K562 (cell line): Measurements from ENCODE around the gene DENND2A. TPM values are rescaled to one million over a fixed set of nuclear protein-coding genes. Genes with fewer than 3 reads are reported as not detected.
A peak's percentile ranks its signal among the peaks of the same experiment; 100 is the strongest.

ENCODE experiments used
- ATAC-seq: fragments of 200-7000 bp; cut with Tn5 transposase; 3 replicates; pipeline ENCODE4 v1.9.1; 2020; ENCODE audit warnings: moderate library complexity
- BruUV-seq: library from RNA; stranded (reverse); fragments of 400-500 nt; replicated peaks from 2 replicates; lab custom pipeline; 2021; lab: Mats Ljungman, UMichigan
- CTCF ChIA-PET: fragments of 300-600 bp; formaldehyde crosslinking; extraction: SDS; loops from one replicate; lab custom pipeline; 2021; ENCODE audit warnings: low intra/inter-chr PET ratio; lab: Yijun Ruan, JAX
- POLR2A ChIA-PET: fragments of 300-600, 350-650 bp; sonication (Branson Sonifier 250); formaldehyde crosslinking; extraction: SDS; loops from one replicate; lab custom pipeline; 2021; ENCODE audit warnings: antibody characterized with exemption, inconsistent platforms; lab: Yijun Ruan, JAX
- DNase-seq, 4 experiments: peaks; one replicate each; pipeline versions ENCODE4 v3.0.0 to v3.0.0-alpha.2; 2011 to 2018; ENCODE audit warnings: low spot score in 3 of 4, mixed read lengths in 3 of 4; ENCODE audit errors: extremely low read depth in 1 of 4
- FAIRE-seq: peaks from 2 replicates; lab custom pipeline; 2011; peaks lifted over from hg19 to GRCh38; lab: Jason Lieb, UNC
- H2AFZ ChIP-seq: 2 replicates; pipeline ENCODE4 v1.6.0; 2011; ENCODE audit warnings: low read depth, low read length, control low read depth, inconsistent platforms
- H3K27ac ChIP-seq: fragments of 200-600 bp; 3 replicates; pipeline ENCODE4 v1.8.0; 2011; ENCODE audit warnings: low read depth, mild to moderate bottlenecking, control low read depth, inconsistent platforms, low read length, moderate library complexity, mixed read lengths; ENCODE audit errors: extremely low read depth
- H3K27me3 ChIP-seq, 2 experiments: fragments of 300-600 bp in 1 of 2; 2 replicates in 1 of 2; 3 replicates in 1 of 2; pipeline versions ENCODE4 v1.6.0 to v1.8.0; 2011; ENCODE audit warnings: inconsistent platforms in 2 of 2, low read length in 2 of 2, mild to moderate bottlenecking in 1 of 2, mixed read lengths in 1 of 2, moderate library complexity in 1 of 2; ENCODE audit not compliant: control insufficient read depth in 2 of 2, insufficient read depth in 2 of 2
- H3K36me3 ChIP-seq: fragments of 300-600 bp; 3 replicates; pipeline ENCODE4 v1.8.0; 2011; ENCODE audit warnings: mild to moderate bottlenecking, low read length, inconsistent platforms; ENCODE audit not compliant: control insufficient read depth, insufficient read depth
- H3K4me1 ChIP-seq, 2 experiments: fragments of 200-600 bp in 1 of 2; replicated peaks in 1 of 2; 2 replicates in 1 of 2; 3 replicates in 1 of 2; pipeline versions ENCODE4 v1.5.1 to v1.8.0; 2011; ENCODE audit warnings: inconsistent platforms in 2 of 2, low read length in 2 of 2, mild to moderate bottlenecking in 1 of 2, mixed read lengths in 1 of 2, moderate library complexity in 1 of 2; ENCODE audit not compliant: control insufficient read depth in 2 of 2, insufficient read depth in 2 of 2
- H3K4me2 ChIP-seq: 2 replicates; pipeline ENCODE4 v1.6.1; 2011; ENCODE audit warnings: low read length, control low read depth, inconsistent platforms, mixed read lengths; ENCODE audit not compliant: insufficient read depth
- H3K4me3 ChIP-seq: fragments of 200-600 bp; sonication (generic), shearing (Covaris generic); 2 replicates; pipeline ENCODE4 v1.5.1; 2016; ENCODE audit warnings: control low read depth, inconsistent platforms
- H3K79me2 ChIP-seq: fragments of 200-600 bp; 3 replicates; pipeline ENCODE4 v1.8.0; 2011; ENCODE audit warnings: low read length, inconsistent platforms; ENCODE audit not compliant: control insufficient read depth, insufficient read depth
- H3K9ac ChIP-seq, 2 experiments: 2 replicates each; pipeline versions ENCODE4 v1.6.0 to v1.6.1; 2011; ENCODE audit warnings: low read depth in 2 of 2, low read length in 2 of 2, control low read depth in 1 of 2, inconsistent platforms in 1 of 2, mild to moderate bottlenecking in 1 of 2, mixed read lengths in 1 of 2; ENCODE audit not compliant: insufficient read depth in 1 of 2
- H3K9me1 ChIP-seq: one replicate; pipeline ENCODE4 v1.6.0; 2011; ENCODE audit warnings: inconsistent platforms, mild to moderate bottlenecking, low read length, moderate library complexity; ENCODE audit not compliant: control insufficient read depth, insufficient read depth
- H3K9me3 ChIP-seq: replicated peaks from 2 replicates; pipeline ENCODE4 v1.5.1; 2011; ENCODE audit warnings: low read depth, low read length, inconsistent platforms; ENCODE audit not compliant: control insufficient read depth, insufficient read depth
- H4K20me1 ChIP-seq: replicated peaks from 2 replicates; pipeline ENCODE4 v1.6.1; 2011; ENCODE audit warnings: low read length, inconsistent platforms, mixed read lengths; ENCODE audit not compliant: control insufficient read depth, insufficient read depth
- ARID1B ChIP-seq: fragments of 450-650 bp; IDR thresholded peaks from 2 replicates; pipeline ENCODE4 v1.6.1; 2016; ENCODE audit warnings: antibody characterized with exemption, mild to moderate bottlenecking, inconsistent platforms
- BRCA1 ChIP-seq, 2 experiments: fragments of 450-650 bp in 1 of 2; sonication (generic) in 1 of 2; formaldehyde crosslinking in 1 of 2; IDR thresholded peaks; 2 replicates each; pipeline versions ENCODE4 v1.5.0 to v1.6.1; 2017 to 2020; ENCODE audit warnings: mild to moderate bottlenecking in 1 of 2, missing genetic modification reagents in 1 of 2
- CHD2 ChIP-seq: IDR thresholded peaks from 2 replicates; pipeline ENCODE4 v1.6.1; 2011; ENCODE audit warnings: low read depth, low read length
- CTBP1 ChIP-seq: fragments of 450-650 bp; IDR thresholded peaks from 2 replicates; pipeline ENCODE4 v1.6.1; 2016; ENCODE audit warnings: borderline replicate concordance
- ESRRA ChIP-seq: fragments of 450-650 bp; IDR thresholded peaks from 2 replicates; pipeline ENCODE4 v1.6.1; 2014; ENCODE audit warnings: low read depth, mild to moderate bottlenecking, moderate library complexity, borderline replicate concordance
- HLTF ChIP-seq: fragments of 450-650 bp; IDR thresholded peaks from 2 replicates; pipeline ENCODE4 v1.6.1; 2016
- JUND ChIP-seq, 2 experiments: IDR thresholded peaks; 2 replicates in 1 of 2; 3 replicates in 1 of 2; pipeline ENCODE4 v1.6.1; 2011; ENCODE audit warnings: borderline replicate concordance in 2 of 2, low read depth in 2 of 2, low read length in 2 of 2, improper control_type of control experiment in 1 of 2, missing biosample characterization in 1 of 2, missing genetic modification characterization in 1 of 2, missing genetic modification reagents in 1 of 2
- NCOA2 ChIP-seq, 2 experiments: fragments of 450-650 bp; IDR thresholded peaks; 2 replicates each; pipeline ENCODE4 v1.6.1; 2018; ENCODE audit warnings: mild to moderate bottlenecking in 2 of 2, moderate library complexity in 1 of 2; ENCODE audit not compliant: partially characterized antibody in 2 of 2
- SIX5 ChIP-seq, 2 experiments: IDR thresholded peaks; 2 replicates each; pipeline ENCODE4 v1.6.1; 2011; ENCODE audit warnings: low read length in 2 of 2, borderline replicate concordance in 1 of 2, low read depth in 1 of 2, mild to moderate bottlenecking in 1 of 2, moderate library complexity in 1 of 2; ENCODE audit not compliant: insufficient read depth in 1 of 2
- SOX6 ChIP-seq: fragments of 450-650 bp; IDR thresholded peaks from 2 replicates; pipeline ENCODE4 v1.6.1; 2014; ENCODE audit warnings: mild to moderate bottlenecking
- UBTF ChIP-seq, 2 experiments: IDR thresholded peaks; 2 replicates each; pipeline ENCODE4 v1.6.1; 2012; ENCODE audit warnings: improper control_type of control experiment in 2 of 2, low read depth in 2 of 2, low read length in 2 of 2, borderline replicate concordance in 1 of 2
- ZNF12 ChIP-seq: sonication (generic); formaldehyde crosslinking; IDR thresholded peaks from 2 replicates; pipeline ENCODE4 v1.4.0; 2020; ENCODE audit warnings: mild to moderate bottlenecking, missing genetic modification reagents
- WGBS: fragments of 100-300 bp; shearing (Covaris generic); methylation state at CpG from one replicate; pipeline ENCODE4 v1.1.6; 2016; ENCODE audit warnings: low coverage, mixed read lengths; ENCODE audit not compliant: insufficient coverage; ENCODE audit errors: missing lambda C conversion rate; 5-methylcytosine and 5-hydroxymethylcytosine counted together
- in situ Hi-C: fragments of 300-500 bp; cut with MboI; formaldehyde crosslinking; loops from 4 replicates; pipeline ENCODE4 v1.15.0; 2018; ENCODE audit warnings: inconsistent platforms, mixed read lengths
- intact Hi-C: fragments of 100-400 bp; cut with micrococcal nuclease; formaldehyde crosslinking; loops from 2 replicates; pipeline ENCODE4 v1.14.2; 2022
- polyA plus RNA-seq, 8 experiments: library from polyadenylated mRNA; depleted of rRNA in 4 of 8; stranded (reverse) in 5 of 8; unstranded in 3 of 8; fragments of >200 nt; fragmentation: Nextera tagmentation in 2 of 8; fragmentation: Illumina TruSeq in 1 of 8; extraction: Ambion mirVana in 2 of 8; extraction: Trizol in 1 of 8; gene quantifications; 2 replicates each; pipeline versions ENCODE4 v1.2.1 to v1.2.3, GENCODE V29; 2011 to 2014; ENCODE audit warnings: inconsistent platforms in 1 of 8, missing spikeins in 1 of 8
- total RNA-seq, 7 experiments: library from RNA; depleted of rRNA in 6 of 7; stranded (reverse); fragments of >200 nt in 6 of 7; fragmentation: Illumina TruSeq in 2 of 7; extraction: Trizol in 2 of 7; gene quantifications; 2 replicates each; pipeline versions ENCODE4 v1.2.1 to v1.2.3, GENCODE V29; 2011 to 2021; ENCODE audit warnings: low replicate concordance in 1 of 7
- TF ChIP-seq, protein P1 (sequence below), 2 experiments: fragments of 450-650 bp in 1 of 2; sonication (generic) in 1 of 2; formaldehyde crosslinking in 1 of 2; IDR thresholded peaks in 1 of 2; conservative IDR thresholded peaks in 1 of 2; 2 replicates each; pipeline versions ENCODE4 v1.6.1 to v1.8.1; 2016 to 2023; ENCODE audit warnings: mild to moderate bottlenecking in 2 of 2, moderate library complexity in 2 of 2, inconsistent platforms in 1 of 2, missing genetic modification reagents in 1 of 2
- TF ChIP-seq, protein P2 (sequence below): fragments of 250-450 bp; sonication (Bioruptor Pico); IDR thresholded peaks from 2 replicates; pipeline ENCODE4 v1.5.0; 2020; ENCODE audit warnings: mild to moderate bottlenecking

Gene DENND2A
- total and polyA plus RNA-seq, 9 of the 15 experiments (the other 6 are each of a cell fraction or from before 2014, with no cell fraction given) = not detected

DNA sequence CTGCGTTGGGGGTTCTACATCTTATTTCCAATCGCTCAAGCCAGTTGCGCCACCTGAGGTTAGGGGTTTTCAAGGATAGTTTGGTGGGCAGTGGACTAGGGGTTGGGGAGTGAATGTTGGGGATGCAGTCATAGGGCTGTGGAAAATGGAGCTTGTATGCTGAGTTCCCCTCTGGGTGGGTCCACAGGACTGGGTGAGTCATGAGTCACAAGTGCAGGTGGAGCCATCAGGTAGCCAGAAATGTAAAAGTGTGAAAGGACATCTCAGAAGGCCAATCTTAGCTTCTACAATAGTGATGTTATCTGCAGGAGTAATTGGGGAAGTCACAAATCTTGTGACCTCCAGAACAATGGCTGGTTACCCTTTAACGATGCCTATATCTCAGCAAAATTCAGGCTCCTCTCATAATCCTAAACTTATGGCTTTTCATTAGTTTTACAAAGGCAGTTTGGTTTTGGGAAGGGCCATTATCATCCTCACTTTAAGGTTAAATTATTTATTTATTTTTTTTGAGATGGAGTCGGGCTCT, 143.3 kb downstream of the DENND2A start (continued):
- TF ChIP-seq SOX6 = peak; percentile 91
- no peak for TF ChIP-seq BRCA1 (IDR thresholded peaks at IDR 0.05)
- TF ChIP-seq BRCA1 (CRISPR knock-in tag; IDR thresholded peaks at IDR 0.05) = no peak
- TF ChIP-seq ZNF12 (CRISPR knock-in tag) = no peak
- TF ChIP-seq SIX5 (IDR thresholded peaks at IDR 0.05; ENCODE audit: borderline replicate concordance in 1 of 2, insufficient read depth in 1 of 2, low read depth in 1 of 2, low read length in 2 of 2) = no peak
- TF ChIP-seq JUND (IDR thresholded peaks at IDR 0.05; ENCODE audit: borderline replicate concordance, low read depth, low read length) = peak; percentile 48; the same call in 1 of the 2 replicates
- no peak for TF ChIP-seq JUND (tag; IDR thresholded peaks at IDR 0.05; ENCODE audit: borderline replicate concordance, low read depth, low read length)
- no peak for TF ChIP-seq HLTF
- TF ChIP-seq, protein P1, sequence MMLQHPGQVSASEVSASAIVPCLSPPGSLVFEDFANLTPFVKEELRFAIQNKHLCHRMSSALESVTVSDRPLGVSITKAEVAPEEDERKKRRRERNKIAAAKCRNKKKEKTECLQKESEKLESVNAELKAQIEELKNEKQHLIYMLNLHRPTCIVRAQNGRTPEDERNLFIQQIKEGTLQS (IDR thresholded peaks at IDR 0.05) = peak; percentile 30; the same call in 1 of the 2 replicates
- TF ChIP-seq, protein P1 (CRISPR knock-in tag; conservative IDR thresholded peaks at IDR 0.05) = no peak

GRCh38 chr7:140495514-140496097, 145.0 kb downstream of the DENND2A start:
- FAIRE-seq (peak; percentile 37), ATAC-seq (peak; percentile 77), DNase-seq (peak; percentile 52 to 63 (median 57))
- Histone ChIP-seq H3K4me1 (peaks cover 4 to 8% of the 10 kb centered on the region in 2 experiments; a peak in 4 of 5 replicates), H3K9me3 (no peaks in the 10 kb centered on the region), H3K4me3 (no peak overlapping the region), H3K9ac (peak overlapping the region in 1 of 2 experiments; percentile 90; a peak in 2 of 4 replicates), H2AFZ (peak overlapping the region; percentile 87), H3K4me2 (no peak overlapping the region), H3K27ac (no peak overlapping the region), H3K36me3 (no peaks in the 10 kb centered on the region), H3K79me2 (no peaks in the 10 kb centered on the region), H3K9me1 (no peaks in the 10 kb centered on the region), H4K20me1 (no peaks in the 10 kb centered on the region), H3K27me3 (no peaks in the 10 kb centered on the region)
- WGBS = 38% methylated on average over 8 of the region's 9 CpGs
- ChIA-PET POLR2A (interaction anchor here (1.1 kb wide), 1 partner anchor 12 kb away, joined by 4 read pairs; no protein-coding TSS in a partner anchor), CTCF (interaction anchor here (0.6 kb wide), 1 partner anchor 11 kb away, joined by 3 read pairs; no protein-coding TSS in a partner anchor)
- intact Hi-C loops (no loop called here), in situ Hi-C loops (no loop called here)
- BruUV-seq = no TSS peak
- TF ChIP-seq NCOA2 (IDR thresholded peaks at IDR 0.05; ENCODE audit: partially characterized antibody in 2 of 2) (no peak), CTBP1 (peak; percentile 74; the same call in 1 of the 2 replicates), UBTF (IDR thresholded peaks at IDR 0.05; ENCODE audit: borderline replicate concordance in 1 of 2, low read depth in 2 of 2, low read length in 2 of 2) (no peak), ARID1B (peak; percentile 46; the same call in 1 of the 2 replicates), CHD2 (no peak), ESRRA (0 out of 2 replicates have a peak, but pooled peaks have one; percentile 16)
- TF ChIP-seq, protein P2, sequence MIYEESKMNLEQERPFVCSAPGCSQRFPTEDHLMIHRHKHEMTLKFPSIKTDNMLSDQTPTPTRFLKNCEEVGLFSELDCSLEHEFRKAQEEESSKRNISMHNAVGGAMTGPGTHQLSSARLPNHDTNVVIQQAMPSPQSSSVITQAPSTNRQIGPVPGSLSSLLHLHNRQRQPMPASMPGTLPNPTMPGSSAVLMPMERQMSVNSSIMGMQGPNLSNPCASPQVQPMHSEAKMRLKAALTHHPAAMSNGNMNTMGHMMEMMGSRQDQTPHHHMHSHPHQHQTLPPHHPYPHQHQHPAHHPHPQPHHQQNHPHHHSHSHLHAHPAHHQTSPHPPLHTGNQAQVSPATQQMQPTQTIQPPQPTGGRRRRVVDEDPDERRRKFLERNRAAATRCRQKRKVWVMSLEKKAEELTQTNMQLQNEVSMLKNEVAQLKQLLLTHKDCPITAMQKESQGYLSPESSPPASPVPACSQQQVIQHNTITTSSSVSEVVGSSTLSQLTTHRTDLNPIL (CRISPR knock-in tag) = no peak
